Left renal cortex interstitium (tissue), 4 donors: ENCODE data around the gene GRIN1. TPM values are rescaled to one million over a fixed set of nuclear protein-coding genes. Genes with fewer than 3 reads are reported as not detected.

ENCODE experiments used
- DNase-seq, 4 donors: peaks; one replicate each; pipeline ENCODE4 v3.0.0-alpha.2; 2013; ENCODE audit warnings: low read depth in 4 of 4, low spot score in 2 of 4, missing footprints in 1 of 4
- polyA plus RNA-seq, 4 donors: library from polyadenylated mRNA; unstranded; fragments of 120-200 nt; gene quantifications; one replicate each; pipeline ENCODE4 v1.2.1, GENCODE V29; 2013; ENCODE audit not compliant: insufficient read length in 4 of 4

The GRIN1 gene
- under 1 TPM in 3 of 4 donors, not detected in 1; 0.06 to 0.60 (median 0.20) TPM for polyA plus RNA-seq

GRCh38 chr9:137138722-137139467 lies at the start of gene GRIN1:
Gene GRIN1 (plus strand): TSS chr9:137139154. CDS start chr9:137139487, 333 bp downstream.
- DNase-seq, result no peak

GRCh38 chr9:137089232-137089947 lies 49.6 kb upstream of the GRIN1 start:
- no peak for DNase-seq

GRCh38 chr9:137095664-137096517 lies 43.1 kb upstream of the GRIN1 start:
- no peak for DNase-seq

GRCh38 chr9:137096785-137097546 lies 42.0 kb upstream of the GRIN1 start:
- DNase-seq, result no peak

- no peak for DNase-seq
These were observed 41.0 kb upstream of the GRIN1 start for GRCh38 chr9:137097761-137098462.

- no peak for DNase-seq
These were observed 39.7 kb upstream of the GRIN1 start for GRCh38 chr9:137099231-137099630.

- DNase-seq, result no peak
These were observed 35.6 kb upstream of the GRIN1 start for GRCh38 chr9:137103206-137103999.

- no peak for DNase-seq
These were observed 32.9 kb upstream of the GRIN1 start for GRCh38 chr9:137105814-137106661.

- DNase-seq, result no peak
These were observed 32.2 kb upstream of the GRIN1 start for GRCh38 chr9:137106662-137107250.

GRCh38 chr9:137107312-137107921 lies 31.5 kb upstream of the GRIN1 start:
- DNase-seq, result no peak

GRCh38 chr9:137107982-137108381 lies 31.0 kb upstream of the GRIN1 start:
- no peak for DNase-seq

GRCh38 chr9:137108608-137109249 lies 30.2 kb upstream of the GRIN1 start:
- DNase-seq, result no peak

- DNase-seq, result no peak
These were observed 29.5 kb upstream of the GRIN1 start for GRCh38 chr9:137109250-137110146.

GRCh38 chr9:137110147-137110910 lies 28.6 kb upstream of the GRIN1 start:
- no peak for DNase-seq
